ENCODE measurements around the gene LONRF3.
A peak's percentile ranks its signal among the peaks of the same experiment; 100 is the strongest.

The LONRF3 gene

DNA sequence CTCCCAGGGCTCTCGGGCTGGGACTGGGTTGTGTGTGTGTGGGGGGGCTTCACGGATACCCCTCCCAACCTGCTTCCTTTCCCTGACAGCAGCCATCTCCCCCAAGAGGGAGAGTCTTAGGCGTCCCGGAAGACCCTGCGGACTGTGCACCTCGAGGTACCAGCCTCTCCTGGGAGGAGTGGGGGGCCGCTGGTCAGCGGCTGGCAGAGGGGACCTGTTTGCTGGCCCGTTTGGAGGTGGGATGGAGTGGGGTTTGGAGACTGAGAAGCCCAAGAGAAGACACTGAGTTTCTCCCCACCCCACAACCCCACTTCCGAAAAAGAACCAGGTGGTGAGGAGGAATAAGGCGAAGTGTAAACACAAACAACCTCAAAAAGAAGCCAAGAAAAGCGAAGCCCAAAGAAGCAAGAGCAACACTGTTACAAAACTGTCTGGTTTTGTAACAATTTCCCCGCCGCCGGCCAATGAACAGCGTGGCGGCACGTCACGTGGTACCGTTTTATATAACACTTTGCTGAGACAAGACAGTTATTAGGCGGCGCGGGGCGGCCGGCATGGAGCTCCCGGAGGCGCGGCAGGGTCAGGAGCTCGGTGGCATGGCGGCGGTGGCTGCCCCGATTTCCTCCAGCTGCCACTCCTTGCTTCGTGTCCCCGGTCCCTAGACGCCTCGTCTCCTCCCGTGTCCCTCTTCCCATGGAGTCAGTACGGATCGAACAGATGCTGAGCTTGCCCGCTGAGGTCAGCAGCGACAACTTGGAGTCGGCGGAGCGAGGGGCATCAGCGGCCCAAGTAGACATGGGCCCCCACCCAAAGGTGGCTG, at the start of gene LONRF3:
Gene LONRF3, plus strand, starts transcription at position 531 of the 820 bp plus-strand sequence. Its CDS starts 163 bp downstream, at position 694.
- Histone ChIP-seq H3K4me2 (peak within 1 kb of the TSS; percentile 66), H3K27ac (peak within 1 kb of the TSS; percentile 77), H3K9ac (peak within 1 kb of the TSS; percentile 86), H3K4me3 (IDR thresholded peaks at IDR 0.05; ENCODE audit: insufficient read depth, low read depth, low read length) (peak within 1 kb of the TSS; percentile 8), H3K27me3 (ENCODE audit: insufficient read depth, low read depth) (no peaks in the 10 kb centered on the region), H3K79me2 (ENCODE audit: insufficient read depth, low read depth) (peaks cover 26% of the 10 kb centered on the region; the same call in 1 of the 2 replicates), H4K20me1 (ENCODE audit: insufficient read depth) (no peaks in the 10 kb centered on the region), H3K4me1 (ENCODE audit: low read depth, poor library complexity, severe bottlenecking) (peaks cover 10% of the 10 kb centered on the region), H2AFZ (ENCODE audit: low read depth) (peak within 1 kb of the TSS; percentile 93), H3K36me3 (ENCODE audit: insufficient read depth) (no peaks in the 10 kb centered on the region)
- TF ChIP-seq, protein P1, sequence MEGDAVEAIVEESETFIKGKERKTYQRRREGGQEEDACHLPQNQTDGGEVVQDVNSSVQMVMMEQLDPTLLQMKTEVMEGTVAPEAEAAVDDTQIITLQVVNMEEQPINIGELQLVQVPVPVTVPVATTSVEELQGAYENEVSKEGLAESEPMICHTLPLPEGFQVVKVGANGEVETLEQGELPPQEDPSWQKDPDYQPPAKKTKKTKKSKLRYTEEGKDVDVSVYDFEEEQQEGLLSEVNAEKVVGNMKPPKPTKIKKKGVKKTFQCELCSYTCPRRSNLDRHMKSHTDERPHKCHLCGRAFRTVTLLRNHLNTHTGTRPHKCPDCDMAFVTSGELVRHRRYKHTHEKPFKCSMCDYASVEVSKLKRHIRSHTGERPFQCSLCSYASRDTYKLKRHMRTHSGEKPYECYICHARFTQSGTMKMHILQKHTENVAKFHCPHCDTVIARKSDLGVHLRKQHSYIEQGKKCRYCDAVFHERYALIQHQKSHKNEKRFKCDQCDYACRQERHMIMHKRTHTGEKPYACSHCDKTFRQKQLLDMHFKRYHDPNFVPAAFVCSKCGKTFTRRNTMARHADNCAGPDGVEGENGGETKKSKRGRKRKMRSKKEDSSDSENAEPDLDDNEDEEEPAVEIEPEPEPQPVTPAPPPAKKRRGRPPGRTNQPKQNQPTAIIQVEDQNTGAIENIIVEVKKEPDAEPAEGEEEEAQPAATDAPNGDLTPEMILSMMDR (conservative IDR thresholded peaks at IDR 0.05; ENCODE audit: low read depth, low read length): no peak

DNA sequence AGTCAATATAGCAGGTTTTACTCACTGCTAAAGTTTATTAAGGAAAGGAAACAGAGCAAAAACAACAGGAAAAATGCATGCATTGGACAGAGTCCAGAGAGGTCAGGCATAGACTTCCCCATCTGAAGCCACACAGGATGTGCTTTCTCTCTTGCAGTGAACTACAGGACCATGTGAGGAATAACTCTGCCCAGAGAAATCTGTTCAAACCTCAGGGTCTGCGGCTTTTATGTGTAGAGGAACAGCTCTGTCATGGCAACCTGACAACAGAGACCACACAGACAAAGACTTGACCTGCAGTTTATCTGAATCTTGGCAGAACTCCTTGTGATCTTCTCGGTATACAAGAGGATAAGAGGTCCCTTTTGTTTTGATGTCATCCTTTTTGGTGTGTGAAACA, 46.3 kb upstream of the LONRF3 start:
- Histone ChIP-seq H3K27me3 (ENCODE audit: insufficient read depth, low read depth) (no peaks in the 10 kb centered on the region), H3K4me1 (ENCODE audit: low read depth, poor library complexity, severe bottlenecking) (no peaks in the 10 kb centered on the region), H4K20me1 (ENCODE audit: insufficient read depth) (no peaks in the 10 kb centered on the region), H3K4me2 (no peak overlapping the region), H2AFZ (ENCODE audit: low read depth) (no peak overlapping the region), H3K79me2 (ENCODE audit: insufficient read depth, low read depth) (no peaks in the 10 kb centered on the region), H3K36me3 (ENCODE audit: insufficient read depth) (no peaks in the 10 kb centered on the region), H3K27ac (no peak overlapping the region), H3K4me3 (IDR thresholded peaks at IDR 0.05; ENCODE audit: insufficient read depth, low read depth, low read length) (no peak overlapping the region), H3K9ac (no peak overlapping the region)
- TF ChIP-seq, protein P1 (conservative IDR thresholded peaks at IDR 0.05; ENCODE audit: low read depth, low read length): no peak

DNA sequence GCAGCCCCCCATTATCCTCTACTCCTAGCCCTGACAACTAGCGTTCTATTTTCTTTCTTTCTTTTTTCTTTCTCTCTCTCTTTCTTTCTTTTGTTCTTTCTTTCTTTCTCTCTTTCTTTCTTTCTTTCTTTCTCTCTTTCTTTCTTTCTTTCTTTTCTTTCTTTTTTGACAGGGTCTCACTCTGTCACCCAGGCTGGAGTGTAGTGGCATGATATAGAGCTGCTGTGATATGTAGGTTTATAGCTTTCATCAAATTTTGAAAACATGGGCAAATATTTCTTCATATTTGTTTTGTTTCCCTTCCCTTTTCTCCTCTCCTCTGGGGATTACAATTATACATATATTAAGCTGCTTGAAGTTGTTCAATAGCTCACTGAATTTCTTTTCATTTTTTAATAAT, 39.1 kb upstream of the LONRF3 start:
- Histone ChIP-seq H3K27ac (no peak overlapping the region), H3K4me1 (ENCODE audit: low read depth, poor library complexity, severe bottlenecking) (no peaks in the 10 kb centered on the region)
- TF ChIP-seq, protein P1 (conservative IDR thresholded peaks at IDR 0.05; ENCODE audit: low read depth, low read length): no peak

DNA sequence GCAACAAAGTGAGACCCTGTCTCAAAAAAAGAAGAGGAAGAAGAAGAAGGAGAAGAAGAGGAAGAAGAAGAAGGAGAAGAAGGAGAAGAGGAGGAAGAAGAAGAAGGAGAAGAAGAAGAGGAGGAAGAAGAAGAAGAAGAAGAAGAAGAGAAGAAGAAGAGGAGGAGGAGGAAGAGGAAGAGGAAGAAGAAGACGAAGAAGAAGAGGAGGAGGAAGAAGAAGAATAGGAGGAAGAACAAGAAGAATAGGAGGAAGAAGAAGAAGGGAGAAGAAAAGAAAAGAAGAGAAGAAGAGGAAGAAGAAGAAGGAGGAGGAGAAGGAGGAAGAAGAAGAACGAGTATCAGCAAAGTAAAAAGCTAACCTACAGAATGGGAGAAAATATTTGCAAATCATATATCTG, 33.3 kb upstream of the LONRF3 start:
- Histone ChIP-seq H3K36me3 (ENCODE audit: insufficient read depth) (no peaks in the 10 kb centered on the region), H3K79me2 (ENCODE audit: insufficient read depth, low read depth) (no peaks in the 10 kb centered on the region), H2AFZ (ENCODE audit: low read depth) (no peak overlapping the region), H3K4me1 (ENCODE audit: low read depth, poor library complexity, severe bottlenecking) (no peaks in the 10 kb centered on the region), H3K27ac (no peak overlapping the region), H3K27me3 (ENCODE audit: insufficient read depth, low read depth) (no peaks in the 10 kb centered on the region), H3K4me3 (IDR thresholded peaks at IDR 0.05; ENCODE audit: insufficient read depth, low read depth, low read length) (no peak overlapping the region), H3K4me2 (no peak overlapping the region), H4K20me1 (ENCODE audit: insufficient read depth) (no peaks in the 10 kb centered on the region), H3K9ac (no peak overlapping the region)
- TF ChIP-seq, protein P1 (conservative IDR thresholded peaks at IDR 0.05; ENCODE audit: low read depth, low read length): no peak

More for the DNA sequence above, 39.1 kb upstream of the LONRF3 start:
- Histone ChIP-seq H3K9ac (no peak overlapping the region), H3K4me2 (no peak overlapping the region), H3K36me3 (ENCODE audit: insufficient read depth) (no peaks in the 10 kb centered on the region), H4K20me1 (ENCODE audit: insufficient read depth) (no peaks in the 10 kb centered on the region), H3K79me2 (ENCODE audit: insufficient read depth, low read depth) (no peaks in the 10 kb centered on the region), H3K27me3 (ENCODE audit: insufficient read depth, low read depth) (no peaks in the 10 kb centered on the region), H3K4me3 (IDR thresholded peaks at IDR 0.05; ENCODE audit: insufficient read depth, low read depth, low read length) (no peak overlapping the region), H2AFZ (ENCODE audit: low read depth) (no peak overlapping the region)
